HEK293 (cell line): ENCODE measurements around the gene TOMM40.

Experiments
- AEBP2 ChIP-seq: fragments of 450-650 bp; formaldehyde crosslinking; IDR thresholded peaks from 2 replicates; pipeline ENCODE4 v1.5.1; 2016; ENCODE audit warnings: missing biosample characterization, missing genetic modification characterization, borderline replicate concordance
- EGR2 ChIP-seq: fragments of 450-650 bp; formaldehyde crosslinking; IDR thresholded peaks from 2 replicates; pipeline ENCODE4 v1.5.1; 2016; ENCODE audit warnings: low read depth, missing biosample characterization, missing genetic modification characterization
- FEZF1 ChIP-seq: fragments of 450-650 bp; formaldehyde crosslinking; IDR thresholded peaks from 2 replicates; pipeline ENCODE4 v1.5.1; 2016; ENCODE audit warnings: missing biosample characterization, missing genetic modification characterization
- GLI4 ChIP-seq: fragments of 450-650 bp; formaldehyde crosslinking; IDR thresholded peaks from 2 replicates; pipeline ENCODE4 v1.5.1; 2016; ENCODE audit warnings: missing biosample characterization, missing genetic modification characterization
- HIC1 ChIP-seq: fragments of 450-650 bp; formaldehyde crosslinking; IDR thresholded peaks from 2 replicates; pipeline ENCODE4 v1.5.1; 2016; ENCODE audit warnings: missing biosample characterization, missing genetic modification characterization
- KLF16 ChIP-seq: fragments of 450-650 bp; formaldehyde crosslinking; IDR thresholded peaks from 2 replicates; pipeline ENCODE4 v1.5.1; 2017; ENCODE audit warnings: missing biosample characterization, missing genetic modification characterization
- SP3 ChIP-seq: fragments of 450-650 bp; formaldehyde crosslinking; IDR thresholded peaks from 2 replicates; pipeline ENCODE4 v1.5.1; 2016; ENCODE audit warnings: missing biosample characterization, missing genetic modification characterization
- SP7 ChIP-seq: fragments of 450-650 bp; formaldehyde crosslinking; IDR thresholded peaks from 2 replicates; pipeline ENCODE4 v1.5.1; 2016; ENCODE audit warnings: missing biosample characterization, missing genetic modification characterization
- TCF7L2 ChIP-seq: IDR thresholded peaks from 2 replicates; pipeline ENCODE4 v1.6.1; 2011; ENCODE audit warnings: low read depth, mild to moderate bottlenecking, inconsistent platforms, low read length, moderate library complexity, borderline replicate concordance
- TRIM28 ChIP-seq: IDR thresholded peaks from 2 replicates; pipeline ENCODE4 v1.6.1; 2011; ENCODE audit warnings: low read length, control low read depth, borderline replicate concordance
- TSHZ1 ChIP-seq: fragments of 450-650 bp; formaldehyde crosslinking; IDR thresholded peaks from 2 replicates; pipeline ENCODE4 v1.5.1; 2016; ENCODE audit warnings: missing biosample characterization, missing genetic modification characterization, borderline replicate concordance
- WT1 ChIP-seq: fragments of 450-650 bp; formaldehyde crosslinking; IDR thresholded peaks from 2 replicates; pipeline ENCODE4 v1.5.1; 2016; ENCODE audit warnings: missing biosample characterization, missing genetic modification characterization
- ZBTB26 ChIP-seq: fragments of 450-650 bp; formaldehyde crosslinking; optimal IDR thresholded peaks from 2 replicates; pipeline ENCODE3; 2016; ENCODE audit warnings: missing biosample characterization, mild to moderate bottlenecking, missing genetic modification characterization
- ZNF169 ChIP-seq: fragments of 450-650 bp; formaldehyde crosslinking; IDR thresholded peaks from 2 replicates; pipeline ENCODE4 v1.5.1; 2016; ENCODE audit warnings: missing biosample characterization, missing genetic modification characterization
- ZNF175 ChIP-seq: fragments of 450-650 bp; formaldehyde crosslinking; IDR thresholded peaks from 2 replicates; pipeline ENCODE4 v1.5.1; 2016; ENCODE audit warnings: missing biosample characterization, missing genetic modification characterization
- ZNF184 ChIP-seq: fragments of 450-650 bp; IDR thresholded peaks from 2 replicates; pipeline ENCODE4 v1.5.1; 2018; ENCODE audit warnings: missing biosample characterization, mild to moderate bottlenecking, missing genetic modification characterization
- ZNF19 ChIP-seq: fragments of 450-650 bp; formaldehyde crosslinking; IDR thresholded peaks from 2 replicates; pipeline ENCODE4; 2016; ENCODE audit warnings: missing biosample characterization, missing genetic modification characterization, low read depth
- ZNF2 ChIP-seq: fragments of 450-650 bp; formaldehyde crosslinking; IDR thresholded peaks from 2 replicates; pipeline ENCODE4 v1.5.1; 2016; ENCODE audit warnings: missing biosample characterization, missing genetic modification characterization
- ZNF274 ChIP-seq, 2 experiments: fragments of 200-500 bp in 1 of 2; fragments of 450-650 bp in 1 of 2; sonication (Bioruptor generic) in 1 of 2; formaldehyde crosslinking in 1 of 2; IDR thresholded peaks; 2 replicates each; pipeline versions ENCODE4 v1.5.1 to v1.6.1; 2014 to 2016; ENCODE audit warnings: borderline replicate concordance in 1 of 2, inconsistent platforms in 1 of 2, low read length in 1 of 2, missing biosample characterization in 1 of 2, missing genetic modification characterization in 1 of 2
- ZNF37A ChIP-seq: fragments of 450-650 bp; IDR thresholded peaks from 2 replicates; pipeline ENCODE4 v1.5.1; 2018; ENCODE audit warnings: missing biosample characterization, missing genetic modification characterization
- ZNF548 ChIP-seq: fragments of 450-650 bp; formaldehyde crosslinking; IDR thresholded peaks from 2 replicates; pipeline ENCODE4 v1.5.1; 2016; ENCODE audit warnings: missing biosample characterization, missing genetic modification characterization
- ZNF585B ChIP-seq: fragments of 450-650 bp; formaldehyde crosslinking; IDR thresholded peaks from 2 replicates; pipeline ENCODE4 v1.5.1; 2016; ENCODE audit warnings: missing biosample characterization, missing genetic modification characterization
- ZNF623 ChIP-seq: fragments of 450-650 bp; formaldehyde crosslinking; IDR thresholded peaks from 2 replicates; pipeline ENCODE4 v1.5.1; 2016; ENCODE audit warnings: missing biosample characterization, missing genetic modification characterization
- ZNF654 ChIP-seq: fragments of 450-650 bp; formaldehyde crosslinking; IDR thresholded peaks from 2 replicates; pipeline ENCODE4 v1.5.1; 2016; ENCODE audit warnings: low read depth, missing biosample characterization, missing genetic modification characterization
- ZNF768 ChIP-seq: fragments of 450-650 bp; formaldehyde crosslinking; IDR thresholded peaks from 2 replicates; pipeline ENCODE4 v1.5.1; 2018; ENCODE audit warnings: missing biosample characterization, mild to moderate bottlenecking, missing genetic modification characterization
- ZNF792 ChIP-seq: fragments of 450-650 bp; formaldehyde crosslinking; IDR thresholded peaks from 2 replicates; pipeline ENCODE4 v1.5.1; 2016; ENCODE audit warnings: missing biosample characterization, missing genetic modification characterization
- ZNF837 ChIP-seq: fragments of 450-650 bp; formaldehyde crosslinking; IDR thresholded peaks from 2 replicates; pipeline ENCODE4 v1.5.1; 2016; ENCODE audit warnings: missing biosample characterization, missing genetic modification characterization
- ZSCAN18 ChIP-seq: fragments of 450-650 bp; formaldehyde crosslinking; IDR thresholded peaks from 2 replicates; pipeline ENCODE4 v1.5.1; 2016; ENCODE audit warnings: missing biosample characterization, missing genetic modification characterization
- TF ChIP-seq, protein P1 (sequence below): fragments of 450-650 bp; formaldehyde crosslinking; IDR thresholded peaks from 2 replicates; pipeline ENCODE4 v1.5.1; 2017; ENCODE audit warnings: missing biosample characterization, missing genetic modification characterization

Gene TOMM40

GRCh38 chr19:44847144-44848035 lies 43.7 kb upstream of the TOMM40 start (continued):
- TF ChIP-seq KLF16 (0 out of 2 replicates have a peak, but pooled peaks have one; percentile 34), EGR2 (no peak), ZNF548 (no peak), AEBP2 (no peak), SP3 (tag by site-specific recombination) (peak; percentile 89), ZNF274 (IDR thresholded peaks at IDR 0.05; ENCODE audit: low read length) (no peak), ZNF274 (tag by site-specific recombination; IDR thresholded peaks at IDR 0.05; ENCODE audit: borderline replicate concordance) (no peak), ZNF169 (tag by site-specific recombination) (no peak), TSHZ1 (tag by site-specific recombination) (no peak), WT1 (tag by site-specific recombination) (peak; percentile 66), TRIM28 (no peak), GLI4 (tag by site-specific recombination) (no peak), ZNF768 (tag by site-specific recombination) (no peak), ZNF184 (tag by site-specific recombination) (no peak), ZNF837 (tag by site-specific recombination) (no peak), ZNF19 (tag by site-specific recombination) (no peak), ZNF623 (tag by site-specific recombination) (no peak), ZNF585B (no peak), FEZF1 (tag by site-specific recombination) (no peak), HIC1 (no peak), ZNF37A (tag by site-specific recombination) (no peak), ZNF792 (tag by site-specific recombination) (no peak), TCF7L2 (no peak), ZBTB26 (tag by site-specific recombination) (no peak), ZSCAN18 (tag by site-specific recombination) (no peak), ZNF2 (tag by site-specific recombination) (no peak), ZNF654 (tag by site-specific recombination) (no peak), ZNF175 (no peak), SP7 (peak; percentile 30; the same call in 1 of the 2 replicates)
- TF ChIP-seq, protein P1, sequence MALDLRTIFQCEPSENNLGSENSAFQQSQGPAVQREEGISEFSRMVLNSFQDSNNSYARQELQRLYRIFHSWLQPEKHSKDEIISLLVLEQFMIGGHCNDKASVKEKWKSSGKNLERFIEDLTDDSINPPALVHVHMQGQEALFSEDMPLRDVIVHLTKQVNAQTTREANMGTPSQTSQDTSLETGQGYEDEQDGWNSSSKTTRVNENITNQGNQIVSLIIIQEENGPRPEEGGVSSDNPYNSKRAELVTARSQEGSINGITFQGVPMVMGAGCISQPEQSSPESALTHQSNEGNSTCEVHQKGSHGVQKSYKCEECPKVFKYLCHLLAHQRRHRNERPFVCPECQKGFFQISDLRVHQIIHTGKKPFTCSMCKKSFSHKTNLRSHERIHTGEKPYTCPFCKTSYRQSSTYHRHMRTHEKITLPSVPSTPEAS (tag by site-specific recombination) = no peak
